GM19043 (cell line): Measurements from ENCODE around the gene ATF6.

ENCODE experiments used
- ATAC-seq: cut with Tn5 transposase; IDR thresholded peaks from one replicate; pipeline ENCODE4 v1.9.1; 2021; ENCODE audit warnings: low read depth; ENCODE audit not compliant: unreplicated experiment

ATF6 gene

DNA sequence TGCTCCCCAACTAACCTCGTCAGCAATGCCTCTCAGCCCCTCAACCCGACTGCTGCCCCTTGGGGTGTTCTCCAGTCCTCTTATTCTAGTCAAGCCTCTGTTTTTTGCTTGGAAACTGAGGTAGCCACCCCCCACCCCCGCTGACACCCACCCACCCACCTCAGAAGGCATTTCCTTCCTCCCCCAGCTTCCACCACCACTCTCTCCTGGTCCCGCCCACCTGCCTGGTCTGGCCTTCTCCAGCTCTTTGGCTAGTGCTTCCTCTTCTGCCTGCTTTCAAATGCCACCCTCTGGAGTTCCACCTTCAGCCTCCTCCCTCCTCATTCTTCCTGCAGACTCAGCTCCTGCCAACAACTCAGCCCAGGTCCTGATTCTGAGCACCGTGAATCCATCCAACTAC is 222.3 kb downstream of the ATF6 start:
- no peak for ATAC-seq

DNA sequence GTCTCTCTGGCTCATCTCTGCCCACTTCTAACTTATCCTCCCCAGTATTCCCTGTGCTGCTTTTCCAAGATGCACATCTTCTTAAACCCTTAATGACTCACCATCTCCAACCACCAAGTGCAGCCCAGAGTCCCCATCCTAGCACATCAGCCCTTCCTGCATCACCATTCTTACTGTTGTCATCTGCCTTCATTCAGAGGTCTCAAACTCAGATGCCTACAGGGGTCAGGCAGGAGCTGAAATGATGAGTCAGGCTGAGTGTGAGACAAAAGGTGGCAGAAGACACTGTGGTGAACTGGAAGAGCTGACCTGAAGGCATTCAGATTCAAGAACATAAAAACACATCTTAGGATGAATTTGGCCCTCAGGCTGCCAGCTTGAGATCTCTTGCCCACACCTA is 223.0 kb downstream of the ATF6 start:
- no peak for ATAC-seq

DNA sequence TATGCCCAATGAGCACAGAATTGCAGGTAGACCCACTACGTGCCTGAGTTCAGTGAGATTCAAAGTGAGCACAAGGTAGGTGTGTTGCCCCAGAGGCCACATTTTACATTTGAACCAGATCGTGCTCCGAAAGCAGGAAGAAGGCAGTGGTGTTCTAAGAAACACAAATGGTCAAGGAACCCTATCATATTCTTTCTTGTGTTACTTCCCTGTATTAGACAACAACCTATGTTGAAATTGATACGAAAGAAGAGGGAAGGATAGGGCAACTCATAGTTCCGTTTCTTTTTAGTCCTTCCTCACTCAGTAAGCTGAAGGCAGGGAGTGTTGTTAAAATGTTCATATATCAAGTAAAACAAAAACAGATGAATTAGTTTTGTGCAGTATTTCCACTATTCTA is 223.7 kb downstream of the ATF6 start:
- no peak for ATAC-seq

DNA sequence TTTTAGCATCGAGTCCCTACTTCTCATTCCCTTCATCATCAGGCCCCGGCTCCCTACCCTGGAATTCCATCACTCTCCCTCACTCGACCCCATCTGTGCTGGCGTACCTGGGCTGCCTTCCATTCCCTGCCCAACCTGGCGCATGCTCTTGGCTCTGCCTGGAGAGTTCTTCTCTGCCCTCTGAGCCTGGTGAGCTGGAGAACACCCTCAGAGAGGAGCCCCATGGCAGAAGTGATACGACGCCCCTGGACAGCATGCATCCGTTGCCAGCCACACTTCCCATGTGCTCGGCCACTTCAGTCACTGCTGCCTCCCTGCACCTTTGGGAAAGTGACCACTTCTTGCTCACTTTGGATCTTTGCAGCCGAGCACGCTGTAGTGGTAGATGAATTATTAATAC is 227.5 kb downstream of the ATF6 start:
- ATAC-seq, result no peak

DNA sequence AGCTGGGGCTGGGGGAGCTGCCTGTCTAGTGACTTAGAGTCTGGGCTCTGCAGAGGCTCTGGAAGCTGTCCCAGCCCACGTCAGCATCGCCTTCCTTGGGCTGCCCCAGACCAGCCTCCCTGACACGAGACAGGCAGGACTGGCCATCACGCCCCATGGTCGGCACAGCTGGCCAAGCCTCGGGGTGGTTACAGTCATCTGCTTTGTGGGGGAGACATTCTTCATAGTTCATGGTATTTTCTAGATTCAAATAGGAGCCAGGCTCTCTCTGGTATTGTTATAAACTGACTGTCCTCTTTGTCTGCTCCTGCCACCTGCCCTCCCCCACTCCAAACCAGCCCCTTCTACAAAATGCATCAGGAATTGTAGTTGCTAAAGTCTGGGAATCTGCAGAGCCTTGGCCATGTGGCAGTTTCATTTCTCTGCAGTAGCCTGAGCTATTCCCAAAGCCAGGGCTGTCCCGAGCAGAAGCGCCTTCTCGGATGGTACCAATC is 228.1 kb downstream of the ATF6 start:
- ATAC-seq, result no peak

DNA sequence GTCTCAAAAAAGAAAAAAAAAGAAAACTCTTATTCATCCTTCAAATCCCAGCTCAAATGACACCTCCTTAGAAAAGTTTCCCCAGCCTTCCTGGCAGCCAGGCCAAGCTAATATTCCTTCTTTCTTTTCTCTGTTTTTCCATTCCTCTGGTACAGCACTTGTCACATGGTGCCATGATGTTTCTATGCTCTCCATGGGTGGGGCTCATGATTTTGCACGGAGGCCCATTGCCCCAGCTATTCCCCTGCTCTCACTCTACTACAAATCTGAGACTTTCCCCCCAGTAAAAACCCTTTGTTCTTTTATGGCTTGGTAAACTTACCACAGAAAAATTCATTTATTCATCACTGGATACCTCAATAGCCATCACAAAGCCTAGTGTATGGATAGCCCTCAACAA is 231.0 kb downstream of the ATF6 start:
- no peak for ATAC-seq

DNA sequence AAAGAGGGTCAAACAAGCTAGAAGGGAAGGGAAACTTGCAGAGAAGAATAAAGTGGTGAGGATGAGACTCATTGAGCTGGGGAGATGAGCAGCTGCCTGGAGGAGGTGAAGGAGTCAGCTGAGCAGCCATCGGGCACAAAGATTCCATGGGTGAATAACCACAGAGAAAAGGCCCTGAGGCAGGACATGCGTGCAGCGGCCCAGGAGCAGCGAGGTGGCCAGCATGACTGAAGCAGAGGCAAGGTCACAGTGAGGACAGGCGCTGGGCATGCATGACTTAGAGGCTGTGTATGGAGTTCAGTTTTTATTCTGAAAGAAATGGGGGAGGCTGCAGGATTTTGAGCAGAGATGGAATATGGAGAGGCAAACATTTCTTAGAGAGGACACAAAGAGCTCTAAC is 232.7 kb downstream of the ATF6 start:
- no peak for ATAC-seq

DNA sequence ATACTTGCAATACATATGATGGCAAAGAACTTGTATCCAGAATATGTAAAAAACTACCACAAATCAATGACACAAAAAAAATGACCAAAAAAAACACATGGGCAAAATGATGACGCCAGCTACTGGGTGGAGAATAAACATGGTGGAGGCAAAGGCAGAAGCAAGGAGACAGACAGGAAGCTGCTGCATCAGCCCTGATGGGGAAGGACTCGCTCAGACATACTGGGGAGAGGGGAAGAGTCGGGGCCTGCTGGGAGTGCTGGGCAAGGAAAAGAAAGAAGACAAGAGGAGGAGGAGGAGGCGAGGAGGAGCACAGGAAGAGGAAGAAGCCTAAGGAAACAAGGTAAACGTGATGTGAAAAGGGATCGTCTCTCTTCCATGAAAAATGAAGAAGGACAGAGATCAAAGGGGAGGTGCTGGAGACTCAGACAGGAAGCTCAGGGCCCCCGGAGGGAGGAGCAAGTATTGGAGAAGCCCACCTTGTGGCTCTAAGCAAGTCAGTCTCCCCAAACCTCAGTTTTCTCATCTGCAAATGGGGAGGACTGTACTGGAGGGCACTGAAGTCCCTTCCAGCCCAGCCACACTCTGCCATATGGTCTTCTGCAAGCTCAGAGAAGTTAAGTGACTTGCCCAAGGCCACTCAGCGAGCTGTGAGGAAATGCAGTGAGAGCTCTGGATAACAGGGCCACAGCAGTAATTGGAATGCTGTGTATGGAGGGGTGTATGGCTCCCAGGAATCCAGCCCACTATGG is 233.4 kb downstream of the ATF6 start:
- ATAC-seq, result no peak

DNA sequence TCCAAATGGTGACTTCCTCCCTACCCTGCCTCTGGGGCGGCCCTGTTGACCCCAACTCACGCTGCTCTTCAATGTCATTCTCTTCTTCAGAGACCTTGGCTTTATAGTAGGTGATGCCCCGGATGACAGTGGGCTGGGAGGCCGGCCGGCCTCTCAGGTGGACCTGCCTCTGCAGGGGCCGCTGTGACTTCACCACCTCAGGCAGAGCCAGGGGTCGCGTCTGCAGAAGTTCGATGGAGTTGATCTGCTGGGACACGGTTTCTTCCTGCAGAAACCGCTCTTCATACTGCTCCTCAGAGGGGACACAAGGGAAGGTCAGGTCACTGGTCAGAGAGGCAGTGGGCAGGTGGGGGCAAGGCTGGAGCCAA is 233.9 kb downstream of the ATF6 start:
- ATAC-seq, result no peak

DNA sequence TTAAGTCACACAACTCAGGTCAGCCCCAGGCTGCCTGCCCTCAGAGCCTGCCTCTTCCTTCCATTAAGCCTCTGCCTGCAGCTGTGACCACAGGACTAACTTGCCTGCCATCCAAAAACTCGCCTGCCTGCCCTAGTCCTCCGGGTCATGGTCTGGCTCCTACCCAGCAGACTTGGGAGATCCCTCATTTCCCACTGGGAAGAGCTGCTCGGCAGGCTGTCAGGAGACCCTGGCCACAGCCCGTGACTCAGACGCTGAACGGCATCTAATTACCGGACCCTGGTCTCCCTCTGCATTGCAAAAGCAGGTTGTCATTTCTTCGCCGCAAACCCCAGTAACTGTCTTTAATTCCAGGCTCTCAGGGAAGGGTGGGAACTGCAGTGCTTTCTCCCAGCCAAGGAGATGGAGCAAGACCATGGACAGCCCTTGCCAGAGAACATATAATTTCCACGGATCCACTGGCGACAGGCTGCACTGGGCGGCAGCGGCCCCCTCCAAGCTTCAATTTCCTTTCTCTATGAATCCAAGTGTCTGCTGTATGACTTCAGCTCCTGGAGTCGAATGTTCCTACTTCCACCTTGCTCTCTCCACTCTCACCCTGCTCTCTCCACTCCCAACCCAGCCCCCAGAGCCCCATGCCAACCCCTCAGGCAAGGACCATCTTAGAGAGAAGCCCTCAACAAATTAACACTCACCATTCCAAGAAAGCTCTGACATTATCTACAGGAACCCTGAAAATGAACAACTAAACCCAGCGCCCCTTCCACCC is 237.1 kb downstream of the ATF6 start:
- ATAC-seq, result no peak

DNA sequence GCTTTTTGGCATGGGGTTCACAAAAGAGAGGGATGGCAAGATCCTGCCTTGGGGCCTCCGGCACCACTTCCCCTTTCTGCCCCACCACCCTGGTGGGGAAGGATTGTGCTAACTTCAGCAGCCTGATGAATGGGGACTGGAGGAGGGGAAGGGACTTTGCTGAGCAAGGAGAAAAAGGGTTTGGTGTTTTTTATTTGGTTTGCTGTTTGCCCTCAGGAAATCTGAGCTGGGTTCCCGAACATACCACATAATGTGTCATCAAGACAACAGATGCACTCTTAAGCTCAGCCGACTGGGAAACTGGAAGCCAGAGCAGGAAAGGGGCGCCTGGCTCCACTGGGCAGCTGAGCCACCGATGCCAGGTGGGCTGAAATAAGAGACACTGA is 237.7 kb downstream of the ATF6 start:
- ATAC-seq, result no peak

DNA sequence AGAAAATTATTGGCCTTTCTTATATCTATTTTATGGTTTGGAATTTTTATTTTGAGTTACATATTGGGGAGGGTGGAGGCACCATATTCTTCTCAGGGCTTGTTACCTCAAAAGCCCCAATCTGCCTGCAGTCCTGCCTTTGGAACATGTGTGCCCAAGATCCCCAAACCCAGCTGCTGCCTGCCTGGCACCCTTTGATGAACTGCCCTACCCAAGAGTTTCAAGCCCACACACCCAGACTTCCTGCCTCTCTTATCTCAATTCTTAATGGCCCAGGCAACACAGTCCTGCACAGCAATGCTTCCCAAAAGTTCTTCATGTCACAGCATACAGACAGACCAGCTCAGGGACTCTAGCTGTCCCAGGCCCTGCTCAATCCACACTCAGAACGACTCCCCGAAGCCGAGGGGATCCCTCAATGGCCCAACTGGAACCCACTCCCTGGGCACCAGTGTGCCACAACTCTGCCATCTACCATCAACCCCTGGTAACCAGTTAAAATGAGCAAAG is 238.4 kb downstream of the ATF6 start:
- ATAC-seq, result no peak

DNA sequence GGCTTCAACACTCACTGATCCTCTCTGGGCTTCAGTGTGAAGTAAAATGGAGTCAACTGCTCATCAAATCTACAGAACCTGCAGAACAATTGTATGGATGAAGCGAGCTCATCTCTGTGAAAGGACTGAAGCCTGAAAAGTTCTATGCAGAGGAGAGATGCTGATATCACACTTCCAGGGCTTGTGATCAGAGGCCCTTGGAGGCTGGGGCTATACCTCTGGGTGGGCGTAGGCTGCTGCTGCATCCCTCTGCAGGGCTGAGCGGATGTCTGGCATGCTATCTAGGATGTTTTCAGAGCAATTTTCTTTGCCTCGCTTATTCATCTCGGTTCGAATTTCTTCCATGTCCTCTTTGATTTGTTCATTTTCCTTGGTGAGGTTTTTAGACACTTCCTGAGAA is 240.0 kb downstream of the ATF6 start:
- no peak for ATAC-seq

DNA sequence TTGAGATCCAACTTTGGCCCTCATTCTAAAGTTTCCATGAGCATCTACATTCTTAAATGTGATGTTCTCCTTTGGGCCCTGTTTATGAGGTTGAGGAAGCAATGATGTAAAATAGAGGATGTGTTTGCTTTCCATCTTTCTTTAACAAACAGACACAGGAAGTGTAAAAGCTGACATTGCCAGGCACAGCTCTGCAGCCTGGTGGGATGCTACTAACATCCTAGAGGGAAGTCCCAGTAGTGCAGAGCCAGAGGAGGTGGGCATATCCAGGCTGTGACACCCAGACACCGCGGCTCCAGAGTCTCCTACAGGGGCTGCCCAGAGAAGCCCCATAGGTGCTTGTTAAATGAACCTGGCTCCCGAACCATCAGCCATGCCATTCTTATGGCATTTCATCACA is 241.3 kb downstream of the ATF6 start:
- no peak for ATAC-seq

DNA sequence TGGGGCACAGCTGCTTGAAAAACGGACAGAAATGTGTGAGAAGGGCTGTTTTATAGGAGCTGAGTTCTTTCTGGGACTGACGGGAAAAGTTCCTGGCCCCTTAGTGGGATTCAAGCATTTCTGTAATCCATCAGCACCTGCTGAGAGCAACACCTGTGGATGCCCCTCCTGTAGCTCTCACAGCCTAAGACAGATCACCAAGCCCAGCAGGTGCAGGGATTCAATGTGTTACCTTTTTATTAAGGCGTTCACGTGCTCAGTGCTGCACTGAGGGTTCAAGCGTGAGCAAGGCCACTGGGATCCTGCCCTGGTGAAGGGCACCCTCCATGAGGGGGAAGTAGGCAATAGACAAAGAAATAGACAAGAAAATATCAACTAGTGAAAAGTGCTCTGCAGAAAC is 242.7 kb downstream of the ATF6 start:
- no peak for ATAC-seq

DNA sequence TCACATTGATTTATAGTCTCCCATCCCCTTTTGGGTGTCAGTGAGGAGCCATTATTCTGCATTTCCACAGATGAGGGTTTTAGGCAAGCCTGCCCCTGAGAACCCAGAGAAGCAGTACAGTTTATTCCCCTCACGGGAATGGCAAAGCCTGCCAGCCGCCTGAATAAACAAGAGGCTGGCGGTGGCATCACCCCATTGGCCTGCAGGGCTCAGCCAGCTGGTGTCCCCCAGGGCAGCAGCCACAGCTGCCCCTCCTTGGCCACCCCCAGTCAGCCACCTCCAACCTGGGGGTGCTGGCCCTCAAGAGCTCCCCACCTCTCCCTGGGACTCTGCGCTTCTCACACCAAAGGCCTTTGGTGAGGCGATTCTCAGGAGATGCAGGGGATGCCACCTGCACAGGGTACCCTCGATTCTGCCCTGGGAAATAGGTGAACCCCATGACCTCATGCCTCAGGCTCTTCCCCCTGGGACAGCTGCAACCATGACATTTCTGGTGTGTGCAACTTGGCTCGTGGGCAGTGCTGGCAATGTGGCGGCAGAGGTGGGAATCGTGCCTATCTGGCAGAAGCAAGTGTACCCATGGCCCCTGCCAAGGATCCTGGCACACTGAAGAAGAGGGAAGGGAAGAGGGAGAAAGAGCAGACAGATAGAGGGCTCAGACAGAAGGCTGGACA is 243.5 kb downstream of the ATF6 start:
- ATAC-seq, result no peak

DNA sequence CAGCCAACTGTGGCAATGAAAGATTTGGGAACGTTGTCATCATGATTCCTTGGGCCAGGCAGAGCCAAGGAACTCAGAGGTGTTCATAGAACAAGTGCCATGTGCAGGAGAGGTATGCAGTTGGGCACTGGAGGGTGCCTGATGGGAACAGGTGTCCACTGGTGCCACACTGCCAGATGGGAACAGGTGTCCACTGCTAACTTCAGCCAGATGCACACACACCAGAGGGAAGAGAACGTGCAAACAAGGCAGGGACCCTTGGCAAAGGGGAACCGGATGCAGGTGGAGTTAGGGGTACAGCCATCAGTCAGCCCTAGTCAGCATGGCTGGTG is 244.0 kb downstream of the ATF6 start:
- ATAC-seq, result no peak

DNA sequence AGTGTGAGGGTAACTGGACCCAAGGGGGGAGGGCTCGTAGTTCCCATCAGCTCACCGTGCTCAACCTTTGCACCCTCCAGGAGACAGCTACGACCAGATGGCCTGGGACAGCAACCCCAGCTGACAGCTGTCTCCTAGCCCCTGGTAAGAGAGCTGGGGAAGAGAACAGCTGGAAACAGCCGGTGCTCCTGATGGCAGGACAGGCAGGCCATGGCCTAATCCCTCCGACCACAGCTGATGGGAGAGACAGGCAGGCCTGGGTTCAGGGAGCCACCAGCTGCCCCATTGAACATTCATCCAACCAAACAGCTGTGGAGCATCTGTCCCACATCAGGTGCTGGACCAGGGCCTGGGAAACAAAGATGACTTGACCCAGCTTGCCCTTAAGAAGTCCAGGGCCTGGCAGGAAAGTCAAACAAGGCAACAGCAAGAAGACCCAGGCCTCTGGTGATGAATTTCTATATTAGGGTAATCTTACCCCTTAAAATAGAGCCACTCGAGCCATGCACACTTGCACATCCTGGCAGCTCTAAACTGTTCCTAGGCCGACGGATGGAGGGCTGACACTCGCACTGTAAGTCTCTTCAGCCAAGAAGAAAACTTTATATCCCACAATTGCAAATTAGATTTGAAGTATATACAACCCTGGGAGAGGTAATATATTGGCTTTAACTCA is 245.4 kb downstream of the ATF6 start:
- ATAC-seq, result no peak

DNA sequence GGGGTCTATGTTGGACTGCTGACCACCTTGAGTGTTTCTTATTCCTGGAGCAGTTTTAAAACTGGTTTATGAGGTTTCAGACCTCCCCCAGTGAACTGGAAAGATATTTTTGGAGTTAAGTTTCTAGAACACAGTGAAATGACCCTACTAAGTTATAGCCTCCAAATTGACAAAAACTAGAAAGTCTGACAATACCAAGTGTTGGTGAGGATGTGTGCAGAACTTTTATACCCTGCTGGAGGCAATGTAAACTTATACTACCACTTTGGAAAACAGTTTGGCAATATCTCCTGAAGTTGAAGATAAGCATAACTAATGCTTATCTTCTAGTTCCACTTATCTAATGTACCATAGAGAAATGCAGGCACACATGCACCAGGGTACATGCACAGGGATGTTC is 247.2 kb downstream of the ATF6 start:
- no peak for ATAC-seq
